ENCODE measurements around the gene CABP7.

The CABP7 gene

DNA sequence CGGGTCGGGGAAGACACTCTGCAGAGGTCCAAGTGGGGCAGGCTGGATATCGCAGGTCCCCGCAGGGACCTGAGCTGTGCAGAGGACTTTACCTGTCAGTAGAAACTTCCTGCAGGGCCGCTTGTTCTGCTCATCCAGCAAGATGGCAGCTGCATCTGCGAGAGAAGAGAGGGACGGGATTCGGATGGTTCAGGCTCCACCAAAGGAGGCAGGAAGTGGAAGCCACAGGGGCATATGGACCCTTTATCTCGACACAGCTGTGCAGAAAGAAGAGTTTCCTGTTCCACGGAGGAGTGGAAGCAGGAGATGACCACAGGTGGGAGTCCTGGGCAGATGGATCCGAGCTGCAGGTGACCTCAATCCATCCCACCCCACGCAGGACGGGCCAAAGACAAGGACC is 22.5 kb downstream of the CABP7 start:
- TF ChIP-seq, protein P1, sequence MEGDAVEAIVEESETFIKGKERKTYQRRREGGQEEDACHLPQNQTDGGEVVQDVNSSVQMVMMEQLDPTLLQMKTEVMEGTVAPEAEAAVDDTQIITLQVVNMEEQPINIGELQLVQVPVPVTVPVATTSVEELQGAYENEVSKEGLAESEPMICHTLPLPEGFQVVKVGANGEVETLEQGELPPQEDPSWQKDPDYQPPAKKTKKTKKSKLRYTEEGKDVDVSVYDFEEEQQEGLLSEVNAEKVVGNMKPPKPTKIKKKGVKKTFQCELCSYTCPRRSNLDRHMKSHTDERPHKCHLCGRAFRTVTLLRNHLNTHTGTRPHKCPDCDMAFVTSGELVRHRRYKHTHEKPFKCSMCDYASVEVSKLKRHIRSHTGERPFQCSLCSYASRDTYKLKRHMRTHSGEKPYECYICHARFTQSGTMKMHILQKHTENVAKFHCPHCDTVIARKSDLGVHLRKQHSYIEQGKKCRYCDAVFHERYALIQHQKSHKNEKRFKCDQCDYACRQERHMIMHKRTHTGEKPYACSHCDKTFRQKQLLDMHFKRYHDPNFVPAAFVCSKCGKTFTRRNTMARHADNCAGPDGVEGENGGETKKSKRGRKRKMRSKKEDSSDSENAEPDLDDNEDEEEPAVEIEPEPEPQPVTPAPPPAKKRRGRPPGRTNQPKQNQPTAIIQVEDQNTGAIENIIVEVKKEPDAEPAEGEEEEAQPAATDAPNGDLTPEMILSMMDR (IDR thresholded peaks at IDR 0.05; ENCODE audit: low read depth, low read length, missing control alignments) = no peak
- no peak for DNase-seq (ENCODE audit: low read depth)
- no peak overlapping the region for H3K4me3 ChIP-seq (ENCODE audit: low read depth, low read length)

DNA sequence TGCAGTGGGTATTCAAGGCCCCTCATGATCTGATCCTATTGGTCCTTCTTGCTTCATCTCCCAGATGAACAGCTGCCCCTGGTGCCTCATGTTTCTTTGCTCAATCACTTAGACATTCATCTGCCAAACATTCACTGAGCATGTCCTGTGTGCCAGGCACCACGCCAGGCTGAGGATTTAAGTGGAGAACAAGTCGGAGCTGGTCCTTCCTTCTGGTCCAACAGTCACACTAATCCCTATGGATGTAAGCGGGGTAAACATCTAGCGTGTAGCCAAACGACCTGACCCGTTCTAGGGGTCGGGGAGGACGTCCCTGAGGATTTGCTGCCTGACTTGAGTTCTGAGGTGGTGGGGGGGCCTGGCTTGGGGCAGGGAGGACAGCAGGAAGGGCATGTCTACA is 25.1 kb downstream of the CABP7 start:
- no peak overlapping the region for H3K4me3 ChIP-seq (ENCODE audit: low read depth, low read length)
- DNase-seq (ENCODE audit: low read depth) = no peak
- TF ChIP-seq, protein P1 (IDR thresholded peaks at IDR 0.05; ENCODE audit: low read depth, low read length, missing control alignments) = no peak

DNA sequence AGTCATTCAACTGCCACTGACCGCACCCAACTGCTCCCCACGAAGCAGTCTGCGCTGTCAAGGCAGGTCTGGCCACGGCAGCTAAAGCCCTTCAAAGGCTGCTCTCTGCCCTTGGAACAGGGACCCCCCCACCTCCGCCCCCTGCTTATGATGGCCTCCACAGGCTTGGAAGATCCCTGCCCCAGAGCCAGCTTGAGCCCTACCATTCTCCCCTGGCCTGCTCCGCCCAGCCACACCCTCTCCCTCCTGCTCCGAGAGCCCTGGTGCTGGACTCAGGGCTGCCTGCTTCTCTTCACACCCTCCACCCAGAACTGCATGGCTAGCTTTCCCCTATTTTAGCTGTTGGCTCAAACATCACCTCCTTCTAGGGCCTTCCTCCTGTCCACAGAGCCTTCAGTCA is 28.0 kb downstream of the CABP7 start:
- DNase-seq (ENCODE audit: low read depth) = no peak
- no peak overlapping the region for H3K4me3 ChIP-seq (ENCODE audit: low read depth, low read length)
- TF ChIP-seq, protein P1 (IDR thresholded peaks at IDR 0.05; ENCODE audit: low read depth, low read length, missing control alignments) = no peak

DNA sequence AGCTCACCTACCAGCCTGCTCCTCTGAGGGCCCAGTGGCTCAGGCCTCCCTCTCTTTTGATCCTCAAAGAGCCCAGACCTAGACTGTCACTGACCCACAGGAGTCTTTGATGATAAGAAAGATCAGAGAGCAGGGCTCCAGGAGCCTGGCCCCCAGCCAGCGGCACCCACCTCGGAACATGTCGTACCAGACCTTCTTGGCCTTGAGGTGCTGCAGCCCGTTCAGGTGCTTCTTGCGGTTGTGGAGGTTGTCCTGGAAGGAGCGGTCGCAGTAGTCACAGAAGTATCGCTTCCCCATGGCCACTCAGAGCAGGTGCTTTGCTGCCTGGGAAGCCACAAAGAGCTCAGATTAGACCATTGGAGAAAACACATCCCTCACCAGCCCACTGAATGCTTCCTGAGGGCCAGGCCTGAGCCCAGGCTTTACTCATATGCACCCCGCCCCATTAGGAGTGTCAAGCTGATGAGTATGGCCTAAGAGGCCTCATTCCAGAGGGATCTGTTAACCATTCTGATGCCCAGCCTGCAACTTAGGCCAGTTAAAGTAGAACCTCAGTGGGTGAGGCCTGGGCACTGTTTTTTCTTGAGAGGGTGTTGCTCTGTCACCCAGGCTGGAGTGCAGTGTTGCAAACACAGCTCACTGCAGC is 28.6 kb downstream of the CABP7 start:
- H3K4me3 ChIP-seq (ENCODE audit: low read depth, low read length) = no peak overlapping the region
- no peak for DNase-seq (ENCODE audit: low read depth)
- TF ChIP-seq, protein P1 (IDR thresholded peaks at IDR 0.05; ENCODE audit: low read depth, low read length, missing control alignments) = no peak

DNA sequence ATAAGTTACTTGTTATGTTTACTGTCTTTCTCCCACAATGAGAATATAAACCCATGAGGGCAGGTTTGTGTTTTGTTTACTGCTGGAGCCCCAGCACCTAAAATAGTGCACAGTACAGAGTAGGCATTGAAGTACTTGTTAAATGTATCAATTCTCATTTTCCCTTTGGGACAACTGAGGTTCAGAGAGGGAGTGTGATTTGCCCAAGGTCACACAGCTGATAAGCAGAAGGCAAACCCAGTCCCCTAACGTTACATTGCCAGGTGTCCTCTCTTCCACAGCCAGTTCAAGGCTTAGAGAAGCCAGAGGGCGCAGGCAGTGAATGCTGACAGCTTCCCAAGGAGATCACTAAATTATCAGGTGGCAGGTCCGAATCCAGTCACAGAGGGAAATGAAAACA is 30.2 kb downstream of the CABP7 start:
- H3K4me3 ChIP-seq (ENCODE audit: low read depth, low read length) = no peak overlapping the region
- TF ChIP-seq, protein P1 (IDR thresholded peaks at IDR 0.05; ENCODE audit: low read depth, low read length, missing control alignments) = no peak
- no peak for DNase-seq (ENCODE audit: low read depth)

DNA sequence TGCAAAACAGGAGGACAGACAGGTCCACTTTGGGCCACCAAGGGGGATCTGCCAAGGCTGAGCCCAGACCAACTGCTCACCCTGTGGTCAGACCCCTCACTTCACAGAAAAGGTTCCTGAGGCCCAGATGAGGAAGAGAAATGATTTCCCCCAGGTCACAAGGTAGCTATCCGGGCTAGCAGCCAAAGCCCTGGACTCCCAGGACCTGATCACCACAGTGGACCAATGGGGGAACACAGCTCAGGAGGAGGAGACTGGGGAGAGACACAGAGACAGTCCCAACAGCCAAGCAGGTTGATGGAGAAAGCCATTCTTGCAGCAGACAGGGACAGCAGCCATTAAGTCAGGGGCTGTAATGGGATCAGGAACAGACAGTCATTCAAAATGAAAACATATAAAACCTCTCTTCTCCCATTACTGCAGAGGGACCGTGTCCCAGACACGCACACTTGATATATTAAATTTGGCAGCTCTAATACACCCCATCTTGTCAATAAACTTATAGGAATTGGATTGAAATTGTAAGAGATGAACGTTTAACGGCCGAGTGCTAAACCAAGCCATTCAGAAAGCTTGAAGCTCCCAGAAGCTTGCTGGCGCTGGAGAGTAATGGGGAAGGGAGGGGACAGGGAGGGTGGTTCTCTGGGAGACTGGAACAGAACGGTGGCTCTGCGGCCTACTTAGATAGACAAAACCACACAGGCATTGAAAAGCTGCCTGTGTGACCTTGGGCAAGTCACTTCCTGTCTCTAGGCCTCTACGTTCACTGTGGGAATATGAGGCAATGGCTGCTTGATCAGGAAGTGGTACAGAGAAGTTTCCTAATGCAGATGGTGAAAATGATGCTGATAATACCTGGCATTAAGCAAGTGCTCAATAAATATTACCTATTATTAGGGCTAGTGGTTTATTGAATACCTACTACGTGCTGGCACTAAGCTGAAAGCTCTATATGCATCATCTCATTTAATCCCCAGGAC is 31.0 kb downstream of the CABP7 start:
- TF ChIP-seq, protein P1 (IDR thresholded peaks at IDR 0.05; ENCODE audit: low read depth, low read length, missing control alignments) = no peak
- no peak for DNase-seq (ENCODE audit: low read depth)
- H3K4me3 ChIP-seq (ENCODE audit: low read depth, low read length) = no peak overlapping the region
